Endodermal cell (in vitro differentiated cells): ENCODE measurements around the gene LTBP2. TPM values are rescaled to one million over a fixed set of nuclear protein-coding genes. Genes with fewer than 3 reads are reported as not detected.

Experiments used
- DNase-seq: peaks from one replicate; pipeline ENCODE4 v3.0.0-alpha.2; 2017
- H3K27ac ChIP-seq: 2 replicates; pipeline ENCODE4 v1.5.1; 2013; ENCODE audit warnings: mild to moderate bottlenecking, low read depth, low read length, moderate library complexity
- H3K27me3 ChIP-seq: 2 replicates; pipeline ENCODE4 v1.6.1; 2013; ENCODE audit warnings: mild to moderate bottlenecking, low read length, moderate library complexity; ENCODE audit not compliant: insufficient read depth, control insufficient read depth, poor library complexity, severe bottlenecking
- H3K36me3 ChIP-seq: 2 replicates; pipeline ENCODE4 v1.7.0; 2013; ENCODE audit warnings: mild to moderate bottlenecking, low read length, moderate library complexity; ENCODE audit not compliant: control insufficient read depth, insufficient read depth
- H3K4me1 ChIP-seq: one replicate; pipeline ENCODE4 v1.7.0; 2013; ENCODE audit warnings: low read length; ENCODE audit not compliant: control insufficient read depth, insufficient read depth
- H3K4me3 ChIP-seq: 2 replicates; pipeline ENCODE4 v1.5.1; 2013; ENCODE audit warnings: mild to moderate bottlenecking, low read length, moderate library complexity
- H3K9ac ChIP-seq: 2 replicates; pipeline ENCODE4 v1.6.1; 2013; ENCODE audit warnings: mild to moderate bottlenecking, low read length, moderate library complexity; ENCODE audit not compliant: poor library complexity, severe bottlenecking; ENCODE audit errors: extremely low read depth
- H3K9me3 ChIP-seq: 2 replicates; pipeline ENCODE4 v1.6.1; 2013; ENCODE audit warnings: mild to moderate bottlenecking, low read length, moderate library complexity; ENCODE audit not compliant: control insufficient read depth
- H3K27ac Mint-ChIP-seq: 2 replicates; pipeline ENCODE4 v1.8.0; 2020; ENCODE audit warnings: mixed read lengths
- H3K27me3 Mint-ChIP-seq: 2 replicates; pipeline ENCODE4 v1.8.0; 2021; ENCODE audit warnings: mild to moderate bottlenecking, mixed read lengths; ENCODE audit not compliant: insufficient read depth
- H3K36me3 Mint-ChIP-seq: 2 replicates; pipeline ENCODE4 v1.8.0; 2020; ENCODE audit warnings: low read depth, mixed read lengths
- H3K4me1 Mint-ChIP-seq: 2 replicates; pipeline ENCODE4 v1.8.0; 2020; ENCODE audit warnings: mixed read lengths
- H3K4me3 Mint-ChIP-seq: 2 replicates; pipeline ENCODE4 v1.8.0; 2020; ENCODE audit warnings: mild to moderate bottlenecking, moderate library complexity, mixed read lengths
- H3K9me3 Mint-ChIP-seq: 2 replicates; pipeline ENCODE4 v1.8.0; 2020; ENCODE audit warnings: mild to moderate bottlenecking, mixed read lengths
- CTCF ChIP-seq: fragments of 200-600 bp; sonication (generic); conservative IDR thresholded peaks from 2 replicates; pipeline ENCODE4 v1.5.0; 2021; ENCODE audit warnings: antibody characterized with exemption, mild to moderate bottlenecking
- WGBS, 2 experiments: methylation state at CpG; one replicate each; pipeline versions ENCODE4 v1.1.5 to v1.1.7; 2013; ENCODE audit warnings: missing lambda C conversion rate in 2 of 2, mixed read lengths in 1 of 2; ENCODE audit not compliant: insufficient coverage in 1 of 2, insufficient read length in 1 of 2; 5-methylcytosine and 5-hydroxymethylcytosine counted together
- total RNA-seq, 2 donors: library from RNA; stranded (reverse); fragmentation: NEBNext Ultra II Directional in 1 of 2; extraction: Animal tissue kit (Norgen Biotek cat#: 25700) in 1 of 2; gene quantifications; 2 replicates in 1 of 2; 3 replicates in 1 of 2; pipeline ENCODE4 v1.2.1, GENCODE V29; 2021

Gene LTBP2
- total RNA-seq, 2 donors from 2014 or later: 1.7 to 2.9 TPM

DNA sequence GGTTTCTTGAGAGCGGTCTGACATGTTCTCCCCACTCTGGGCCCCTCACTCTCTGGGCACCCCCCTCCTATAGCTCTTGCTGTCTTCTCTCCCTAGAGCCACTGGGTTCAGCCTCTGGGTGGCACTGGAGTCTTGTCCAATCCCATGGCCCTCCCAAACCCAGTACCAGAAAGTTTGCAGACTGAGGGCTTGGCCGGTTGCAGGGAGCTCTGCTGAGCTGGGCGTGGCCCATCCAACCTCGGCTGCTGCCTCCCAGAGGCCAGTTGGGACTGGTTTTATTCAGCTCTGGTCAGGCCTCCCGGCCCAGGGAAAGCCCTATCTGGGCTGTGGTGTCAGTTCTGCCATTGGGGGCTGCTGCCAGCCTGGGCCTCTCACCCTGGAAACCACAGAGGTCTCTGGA lies 80.6 kb downstream of the LTBP2 start:
- Histone ChIP-seq H3K9ac (no peak overlapping the region), H3K9me3 (no peaks in the 10 kb centered on the region), H3K4me1 (no peaks in the 10 kb centered on the region), H3K27me3 (no peaks in the 10 kb centered on the region), H3K4me3 (no peak overlapping the region), H3K27ac (no peak overlapping the region), H3K36me3 (no peaks in the 10 kb centered on the region)
- no peaks in the 10 kb centered on the region for H3K27me3 Mint-ChIP-seq
- peaks cover 5% of the 10 kb centered on the region for H3K4me1 Mint-ChIP-seq
- H3K36me3 Mint-ChIP-seq: no peaks in the 10 kb centered on the region
- DNase-seq: peak; percentile 90
- H3K9me3 Mint-ChIP-seq: no peaks in the 10 kb centered on the region
- no peak overlapping the region for H3K4me3 Mint-ChIP-seq
- no peak overlapping the region for H3K27ac Mint-ChIP-seq
- 63 to 73% methylated on average over 3 to 5 of the region's 5 CpGs for WGBS, 2 experiments
- TF ChIP-seq CTCF: peak; percentile 36

- Histone ChIP-seq H3K27me3 (no peaks in the 10 kb centered on the region), H3K4me1 (no peaks in the 10 kb centered on the region), H3K9ac (no peak overlapping the region), H3K36me3 (no peaks in the 10 kb centered on the region), H3K4me3 (no peak overlapping the region), H3K27ac (no peak overlapping the region), H3K9me3 (no peaks in the 10 kb centered on the region)
- Mint-ChIP-seq H3K27ac (no peak overlapping the region), H3K4me1 (peaks cover 9% of the 10 kb centered on the region), H3K4me3 (no peak overlapping the region), H3K36me3 (no peaks in the 10 kb centered on the region), H3K9me3 (no peaks in the 10 kb centered on the region), H3K27me3 (no peaks in the 10 kb centered on the region)
- 92% methylated on average over 2 to 3 of the region's 3 CpGs for WGBS, 2 experiments
- DNase-seq: no peak
- no peak for TF ChIP-seq CTCF
Measured at GRCh38 chr14:74531006-74531405, 81.0 kb downstream of the LTBP2 start.

DNA sequence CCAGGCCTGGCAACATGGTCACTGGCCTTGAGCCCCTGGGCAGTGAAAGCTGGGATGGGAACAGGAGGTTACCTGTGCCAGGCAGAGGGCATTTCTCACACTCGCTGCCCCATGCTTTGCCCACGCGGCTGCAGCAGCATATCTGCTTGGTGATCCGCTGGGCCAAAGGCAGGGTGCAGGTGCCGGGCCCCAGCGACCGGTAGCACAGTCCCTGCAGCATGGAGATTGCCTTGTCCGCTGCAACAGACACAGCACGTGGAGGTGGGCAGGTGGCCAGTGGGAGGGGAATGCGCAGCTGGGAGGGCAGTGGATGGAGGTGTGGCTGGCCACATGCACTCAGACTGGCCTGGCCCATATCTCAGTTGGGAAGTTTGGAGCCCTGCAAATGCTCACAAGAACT lies 83.2 kb downstream of the LTBP2 start:
- H3K27ac ChIP-seq: no peak overlapping the region
- Mint-ChIP-seq H3K27me3 (no peaks in the 10 kb centered on the region), H3K36me3 (no peaks in the 10 kb centered on the region), H3K27ac (no peak overlapping the region), H3K9me3 (no peaks in the 10 kb centered on the region), H3K4me3 (no peak overlapping the region), H3K4me1 (peaks cover 22% of the 10 kb centered on the region)
- no peak overlapping the region for H3K4me3 ChIP-seq
- no peak for DNase-seq
- H3K9me3 ChIP-seq: no peaks in the 10 kb centered on the region
- no peaks in the 10 kb centered on the region for H3K27me3 ChIP-seq
- H3K36me3 ChIP-seq: no peaks in the 10 kb centered on the region
- H3K4me1 ChIP-seq: peaks cover 6% of the 10 kb centered on the region
- WGBS, 2 experiments: 89 to 96% methylated on average over 5 to 10 of the region's 10 CpGs
- no peak for TF ChIP-seq CTCF
- H3K9ac ChIP-seq: no peak overlapping the region
